Endothelial cell of umbilical vein (primary cell): ENCODE results near the gene JPH2. TPM values are rescaled to one million over a fixed set of nuclear protein-coding genes. Genes with fewer than 3 reads are reported as not detected.

Experiments
- BruUV-seq: library from RNA; stranded (reverse); fragments of 400-500 nt; replicated peaks from 2 replicates; lab custom pipeline; 2021; lab: Mats Ljungman, UMichigan
- CTCF ChIA-PET: fragments of 300-600, 350-600 bp; sonication (Branson Sonifier 250); formaldehyde crosslinking; loops from one replicate; lab custom pipeline; 2021; ENCODE audit warnings: antibody characterized with exemption, inconsistent platforms; lab: Charles Lee
- POLR2A ChIA-PET: fragments of 300-600, 350-600 bp; sonication (Branson Sonifier 250); formaldehyde crosslinking; loops from one replicate; lab custom pipeline; 2021; ENCODE audit warnings: antibody characterized with exemption, inconsistent platforms; lab: Charles Lee
- DNase-seq: peaks from one replicate; pipeline ENCODE4 v3.0.0-alpha.2; 2011; ENCODE audit warnings: low read depth, low spot score
- FAIRE-seq: peaks from 2 replicates; lab custom pipeline; 2011; peaks lifted over from hg19 to GRCh38; lab: Jason Lieb, UNC
- H2AFZ ChIP-seq: 2 replicates; pipeline ENCODE4 v1.6.0; 2012; ENCODE audit warnings: low read depth, low read length, control low read depth, inconsistent platforms
- H3K27ac ChIP-seq: 2 replicates; pipeline ENCODE4 v1.5.1; 2011; ENCODE audit warnings: low read depth, mild to moderate bottlenecking, control low read depth, low read length, moderate library complexity; ENCODE audit not compliant: insufficient read depth
- H3K27me3 ChIP-seq, 2 experiments: 2 replicates each; pipeline versions ENCODE4 v1.6.0 to v1.6.1; 2011; ENCODE audit warnings: low read length in 2 of 2, mixed read lengths in 1 of 2; ENCODE audit not compliant: control insufficient read depth in 2 of 2, insufficient read depth in 2 of 2
- H3K36me3 ChIP-seq, 2 experiments: 2 replicates in 1 of 2; 3 replicates in 1 of 2; pipeline ENCODE4 v1.5.1; 2011; ENCODE audit warnings: low read length in 2 of 2, mild to moderate bottlenecking in 1 of 2, moderate library complexity in 1 of 2; ENCODE audit not compliant: control insufficient read depth in 2 of 2, insufficient read depth in 2 of 2; ENCODE audit errors: extremely low read depth in 1 of 2
- H3K4me1 ChIP-seq: 3 replicates; pipeline ENCODE4 v1.5.1; 2011; ENCODE audit warnings: mild to moderate bottlenecking, low read length; ENCODE audit not compliant: control insufficient read depth, insufficient read depth; ENCODE audit errors: extremely low read depth
- H3K4me2 ChIP-seq: 2 replicates; pipeline ENCODE4 v1.6.1; 2011; ENCODE audit warnings: low read length, control low read depth, mixed read lengths; ENCODE audit not compliant: insufficient read depth
- H3K4me3 ChIP-seq, 3 experiments: fragments of 200-600 bp in 1 of 3; sonication (generic), shearing (Covaris generic) in 1 of 3; replicated peaks in 1 of 3; 2 replicates each; pipeline ENCODE4 v1.5.1; 2011 to 2016; ENCODE audit warnings: control low read depth in 3 of 3, low read length in 3 of 3, mild to moderate bottlenecking in 2 of 3, inconsistent platforms in 1 of 3, low read depth in 1 of 3, moderate library complexity in 1 of 3; ENCODE audit not compliant: insufficient read depth in 1 of 3
- H3K79me2 ChIP-seq: 2 replicates; pipeline ENCODE4 v1.6.0; 2012; ENCODE audit warnings: low read length, inconsistent platforms; ENCODE audit not compliant: control insufficient read depth, insufficient read depth
- H3K9ac ChIP-seq: replicated peaks from 2 replicates; pipeline ENCODE3; 2011; ENCODE audit warnings: low read length, control low read depth; ENCODE audit not compliant: insufficient read depth; ENCODE audit errors: extremely low read depth
- H3K9me1 ChIP-seq: replicated peaks from 3 replicates; pipeline ENCODE4 v1.6.0; 2011; ENCODE audit warnings: mild to moderate bottlenecking, low read length; ENCODE audit not compliant: control insufficient read depth, insufficient read depth; ENCODE audit errors: extremely low read depth
- H3K9me3 ChIP-seq: replicated peaks from 2 replicates; pipeline ENCODE4 v1.5.1; 2012; ENCODE audit warnings: low read length, inconsistent platforms; ENCODE audit not compliant: control insufficient read depth, insufficient read depth
- H4K20me1 ChIP-seq: replicated peaks from 2 replicates; pipeline ENCODE3; 2011; ENCODE audit warnings: mild to moderate bottlenecking, low read length; ENCODE audit not compliant: control insufficient read depth, insufficient read depth; ENCODE audit errors: extremely low read depth
- CTCF ChIP-seq, 2 donors: IDR thresholded peaks; 1 replicate in 1 of 2; 2 replicates in 1 of 2; pipeline ENCODE4 v1.5.1; 2011; ENCODE audit warnings: low read length in 2 of 2, mild to moderate bottlenecking in 2 of 2, moderate library complexity in 2 of 2, control low read depth in 1 of 2, inconsistent platforms in 1 of 2, low read depth in 1 of 2; ENCODE audit not compliant: insufficient read depth in 1 of 2; ENCODE audit errors: extremely low read depth in 1 of 2
- EZH2 ChIP-seq: IDR thresholded peaks from 2 replicates; pipeline ENCODE4 v1.6.1; 2012; ENCODE audit warnings: borderline replicate concordance, low read depth, mild to moderate bottlenecking, moderate library complexity, low read length, inconsistent platforms; ENCODE audit not compliant: severe bottlenecking
- GATA2 ChIP-seq: IDR thresholded peaks from 2 replicates; pipeline ENCODE4 v1.7.0; 2011; ENCODE audit warnings: low read depth, mild to moderate bottlenecking, moderate library complexity, mixed read lengths, low read length; ENCODE audit not compliant: insufficient read length, insufficient read depth
- MYC ChIP-seq: IDR thresholded peaks from one replicate; pipeline ENCODE4 v1.6.1; 2011; ENCODE audit warnings: mild to moderate bottlenecking, low read depth, low read length
- POLR2A ChIP-seq: IDR thresholded peaks from 2 replicates; pipeline ENCODE4 v1.6.1; 2012; ENCODE audit warnings: low read depth, mild to moderate bottlenecking, control low read depth, low read length
- dilution Hi-C: fragments of 300-500 bp; cut with MboI; formaldehyde crosslinking; loops from one replicate; pipeline ENCODE4 v1.15.0; 2019; ENCODE audit warnings: low sequenced_read_pairs; ENCODE audit not compliant: extremely low pct_ligation_motif_present
- intact Hi-C: fragments of 100-400 bp; cut with micrococcal nuclease; formaldehyde crosslinking; loops from one replicate; pipeline ENCODE4 v1.10.0; 2022
- polyA plus RNA-seq, 4 experiments: library from polyadenylated mRNA; depleted of rRNA in 3 of 4; stranded (reverse) in 3 of 4; unstranded in 1 of 4; fragments of >200 nt; gene quantifications; 2 replicates each; pipeline versions ENCODE4 v1.2.1 to v1.2.3, GENCODE V29; 2011 to 2012; ENCODE audit warnings: missing spikeins in 1 of 4
- total RNA-seq: library from RNA; stranded (reverse); gene quantifications from 2 replicates; pipeline ENCODE4 v1.2.3, GENCODE V29; 2021
- TF ChIP-seq, protein P1 (sequence below): IDR thresholded peaks from 2 replicates; pipeline ENCODE4 v1.6.1; 2011; ENCODE audit not compliant: insufficient read depth, insufficient read length

JPH2 gene
- total and polyA plus RNA-seq, 2 donors (not counting 3 experiments of a cell fraction or from before 2014, with no cell fraction given) = not detected

DNA sequence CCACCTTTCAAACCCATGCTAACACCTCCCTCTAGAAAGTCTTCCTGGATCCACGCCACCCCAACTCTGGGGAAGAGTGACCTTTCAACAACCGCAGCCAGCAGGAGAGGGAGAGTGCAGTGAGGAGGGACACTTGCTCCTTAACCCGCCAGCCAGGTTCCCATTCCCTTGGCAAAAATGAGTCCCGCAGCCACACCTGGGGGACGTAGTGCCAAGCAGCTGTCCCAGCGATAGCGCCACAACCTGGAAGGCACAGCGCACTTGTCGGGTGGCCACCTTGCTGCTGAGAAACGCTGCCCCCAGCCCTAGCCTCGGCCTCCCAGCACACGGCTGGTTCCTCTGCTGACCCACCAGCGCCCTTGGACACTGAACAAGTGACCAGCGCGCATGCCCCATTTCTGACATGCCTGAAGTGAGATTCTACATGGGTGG lies 119.3 kb downstream of the JPH2 start:
- no peak overlapping the region for H3K4me3 ChIP-seq
- no peak for FAIRE-seq
- no peaks in the 10 kb centered on the region for H4K20me1 ChIP-seq
- H3K27ac ChIP-seq = no peak overlapping the region
- H3K27me3 ChIP-seq = no peaks in the 10 kb centered on the region
- no TSS peak for BruUV-seq
- no peak for DNase-seq
- H3K9me1 ChIP-seq = no peaks in the 10 kb centered on the region
- H3K36me3 ChIP-seq = no peaks in the 10 kb centered on the region
- H3K9me3 ChIP-seq = no peaks in the 10 kb centered on the region
- dilution Hi-C loops = no loop called here
- H3K9ac ChIP-seq = no peak overlapping the region
- no peaks in the 10 kb centered on the region for H3K4me1 ChIP-seq
- no peak overlapping the region for H3K4me2 ChIP-seq
- no peaks in the 10 kb centered on the region for H3K79me2 ChIP-seq
- intact Hi-C loops = no loop called here
- H2AFZ ChIP-seq = no peak overlapping the region
- POLR2A ChIA-PET = no interaction called here
- CTCF ChIA-PET = interaction anchor here (1.5 kb wide), 1 partner anchor 10 kb away, joined by 3 read pairs; no protein-coding TSS in a partner anchor
- TF ChIP-seq EZH2 (no peak), CTCF (IDR thresholded peaks at IDR 0.05; ENCODE audit: extremely low read depth in 1 of 2, insufficient read depth in 1 of 2, low read depth in 1 of 2, low read length in 2 of 2) (no peak), MYC (no peak), POLR2A (no peak), GATA2 (no peak)
- TF ChIP-seq, protein P1, sequence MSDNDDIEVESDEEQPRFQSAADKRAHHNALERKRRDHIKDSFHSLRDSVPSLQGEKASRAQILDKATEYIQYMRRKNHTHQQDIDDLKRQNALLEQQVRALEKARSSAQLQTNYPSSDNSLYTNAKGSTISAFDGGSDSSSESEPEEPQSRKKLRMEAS = no peak
